Hematopoietic multipotent progenitor cell treated with erythropoietin and hydrocortisone succinate and interleukin-3 and kit ligand, for 8 days (in vitro differentiated cells): ENCODE measurements around the gene RRH.
"Not testable (repeated sequence)": the region's sequence is repeated elsewhere in the genome, so short reads cannot be mapped to it uniquely, and the experiment has no call there.

Experiments
- DNase-seq: peaks from one replicate; pipeline ENCODE4 v3.0.0-alpha.2; 2015

The RRH gene

DNA sequence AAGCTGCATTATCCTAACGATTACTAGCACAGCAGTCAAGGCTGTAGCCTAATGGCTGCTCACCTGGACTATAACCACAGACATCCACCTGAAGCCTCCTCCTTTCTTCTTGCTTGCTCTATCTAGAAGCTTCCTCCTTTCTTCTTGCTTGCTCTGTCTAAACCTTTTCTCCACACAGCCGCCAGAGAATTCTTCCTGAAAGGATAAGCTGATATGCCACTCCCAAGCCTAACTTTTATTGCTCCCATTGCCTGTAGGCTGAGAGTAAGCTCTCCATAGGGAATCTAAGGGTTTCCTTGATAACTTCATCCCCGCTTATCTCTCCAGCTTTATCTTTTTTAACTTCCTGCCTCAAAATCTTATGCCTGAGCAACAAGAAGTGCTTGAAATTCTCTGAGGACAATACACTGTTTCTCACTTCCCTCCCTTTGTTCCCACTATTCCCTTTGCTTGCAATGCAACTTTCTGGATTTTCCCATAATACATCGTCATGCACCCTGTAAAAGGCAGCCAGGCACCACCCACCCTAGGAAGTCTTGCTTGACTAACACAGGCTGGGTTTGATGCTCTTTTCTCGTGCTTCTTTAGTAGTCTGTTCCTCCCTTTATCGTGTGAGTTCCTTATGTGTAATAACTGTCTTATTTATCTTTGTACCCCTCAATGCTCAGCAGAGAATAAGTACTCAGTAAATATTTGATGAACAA, 18.8 kb downstream of the RRH start:
- DNase-seq: no peak

DNA sequence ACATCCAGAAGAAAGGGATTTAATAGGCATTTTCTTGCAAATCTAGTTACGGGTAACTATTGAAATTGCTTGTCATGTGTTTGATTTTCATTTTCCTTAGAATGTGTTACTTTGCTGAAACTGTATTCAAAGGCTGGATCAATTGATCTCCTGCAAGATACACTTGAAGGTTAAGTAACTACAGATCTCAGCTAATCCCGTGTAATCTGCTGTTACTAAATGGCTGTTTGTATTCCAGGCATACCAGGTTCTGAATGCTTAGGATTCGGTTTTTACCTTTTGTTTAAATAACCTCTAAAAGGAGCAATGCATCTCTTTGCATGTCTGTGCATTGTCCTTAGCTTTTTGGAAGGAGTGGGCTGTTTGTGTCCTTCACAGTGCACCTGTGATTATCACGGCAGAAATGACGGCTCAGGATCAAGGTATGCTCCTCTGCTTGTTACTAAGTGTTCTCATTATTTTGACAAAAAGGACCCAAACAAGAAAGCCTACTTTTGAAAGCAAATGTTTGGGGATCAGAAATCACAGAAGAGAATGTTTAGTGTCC, 20.2 kb downstream of the RRH start, which contains the start of gene LRIT3:
LRIT3 (plus strand) TSS at position 212 of the 547 bp plus-strand sequence; CDS start at position 307, 95 bp downstream.
- no peak for DNase-seq

DNA sequence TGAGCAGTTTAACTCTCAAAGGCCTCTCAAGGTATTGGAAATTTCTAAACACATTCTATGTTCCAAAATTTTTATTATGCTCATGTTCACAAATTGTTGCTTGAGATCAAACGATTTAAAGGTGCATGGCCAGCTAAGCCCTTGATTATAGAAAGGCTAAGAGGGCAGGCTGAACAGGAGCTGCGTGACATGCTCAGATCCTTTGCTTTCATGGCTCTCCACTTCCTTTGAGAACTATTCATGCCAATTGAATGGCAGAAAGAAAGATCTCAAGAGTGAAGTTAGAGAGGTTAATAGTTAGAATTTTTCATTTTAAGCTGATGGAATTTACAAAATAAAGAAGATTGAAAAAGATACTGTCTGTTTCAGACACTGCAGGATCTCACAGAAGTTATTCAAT, 20.7 kb downstream of the RRH start:
- no peak for DNase-seq

DNA sequence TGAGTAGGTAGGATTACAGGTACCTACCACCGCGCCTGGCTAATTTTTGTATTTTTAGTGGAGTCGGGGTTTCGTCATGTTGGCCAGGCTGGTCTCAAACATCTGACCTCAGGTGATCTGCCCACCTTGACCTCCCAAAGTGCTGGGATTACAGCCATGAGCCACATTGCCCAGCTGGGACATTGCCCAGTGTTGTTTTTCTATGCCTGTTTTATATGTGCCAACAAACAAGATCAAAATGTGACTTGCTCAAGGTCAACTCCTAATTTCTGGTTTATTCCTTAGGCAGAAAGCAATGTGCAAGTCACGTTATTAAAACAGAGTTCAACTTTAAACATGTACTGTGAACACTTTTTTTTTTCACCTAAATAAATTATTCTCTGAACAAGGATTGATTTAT, 22.8 kb downstream of the RRH start:
- no peak for DNase-seq

DNA sequence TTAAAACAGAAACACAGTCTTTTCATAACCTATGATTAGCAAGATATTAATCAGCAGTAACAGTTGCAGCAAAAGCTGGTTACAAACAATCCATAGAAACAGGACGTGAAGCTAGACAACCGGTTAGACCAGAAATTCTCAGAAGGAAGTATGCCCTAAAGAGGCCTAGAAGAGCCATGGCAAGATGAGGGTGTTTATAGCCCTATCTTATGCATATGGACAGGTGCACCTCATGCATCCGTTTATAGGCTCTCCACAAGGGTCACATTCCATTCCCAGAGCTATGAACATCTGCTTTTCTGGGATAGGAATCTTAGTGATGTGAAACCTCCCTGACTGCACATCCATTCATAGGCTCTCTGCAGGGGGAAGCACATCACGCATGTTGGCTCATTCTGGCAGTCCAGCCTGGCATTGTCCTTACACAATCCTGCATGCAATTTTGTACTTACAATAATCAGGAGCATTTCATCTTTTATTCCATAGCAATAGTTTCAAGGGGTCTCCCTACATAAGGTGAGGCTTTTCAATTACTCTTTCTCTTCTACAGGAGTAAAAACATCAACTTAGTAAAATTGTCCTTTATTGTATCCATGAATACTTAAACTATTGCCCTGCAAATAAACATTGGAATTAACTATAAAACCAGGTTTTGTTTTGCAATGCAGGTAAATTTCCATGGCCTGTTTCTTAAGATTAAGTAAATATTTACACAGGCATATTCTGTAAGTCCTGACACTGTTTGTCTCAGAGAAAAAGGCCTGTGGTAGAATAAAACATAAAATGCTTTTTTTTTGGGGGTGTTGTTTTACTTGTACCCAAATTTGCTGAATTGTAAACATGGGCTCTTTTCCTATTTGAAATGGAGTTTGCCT, 31.9 kb downstream of the RRH start:
- not testable (repeated sequence) for DNase-seq

DNA sequence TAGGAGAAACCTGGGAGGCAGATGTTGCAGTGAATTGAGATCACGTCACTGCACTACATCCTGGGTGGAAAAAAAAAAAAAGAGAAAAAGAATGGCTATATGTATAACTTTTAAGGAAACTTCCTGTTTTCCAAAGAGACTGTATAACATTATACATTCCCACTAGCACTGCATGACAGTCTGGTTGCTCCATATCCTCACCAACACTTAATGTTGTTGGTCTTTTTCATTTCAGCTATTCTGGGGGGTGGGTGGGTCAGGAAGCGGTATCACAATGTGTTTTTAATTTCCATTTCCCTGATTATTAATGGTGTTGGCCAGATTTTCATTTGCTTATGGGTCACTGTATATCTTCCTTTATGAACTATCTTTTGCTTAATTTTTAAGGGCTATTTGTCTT, 33.5 kb downstream of the RRH start:
- no peak for DNase-seq

DNA sequence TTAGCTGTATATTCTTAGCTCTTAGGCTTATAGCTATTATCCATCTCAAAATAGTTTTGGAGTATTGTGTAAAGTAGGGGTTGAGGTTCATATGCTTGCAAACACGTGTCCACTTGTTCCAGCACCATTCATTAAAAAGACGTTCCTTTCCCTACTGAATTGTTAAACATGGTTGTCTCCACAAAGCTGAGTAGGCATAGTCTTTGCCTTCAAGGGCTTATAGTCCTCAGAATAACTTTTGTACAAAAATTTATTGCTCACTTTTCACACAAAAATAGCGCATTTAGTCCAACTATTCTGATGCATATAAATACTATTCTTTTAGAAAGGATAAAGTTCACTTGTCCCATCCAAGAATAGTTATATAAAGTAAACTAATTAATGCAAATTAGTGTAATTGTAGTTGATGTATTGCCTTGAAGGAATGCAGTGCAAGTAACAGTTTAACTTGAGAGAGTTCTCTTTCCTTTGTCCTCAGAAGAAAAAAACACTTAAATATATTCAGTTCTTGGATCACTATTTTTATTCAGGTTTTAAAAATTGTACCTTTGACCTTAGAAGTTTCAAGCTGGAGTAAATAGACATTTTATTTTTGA, 34.2 kb downstream of the RRH start:
- DNase-seq: no peak

DNA sequence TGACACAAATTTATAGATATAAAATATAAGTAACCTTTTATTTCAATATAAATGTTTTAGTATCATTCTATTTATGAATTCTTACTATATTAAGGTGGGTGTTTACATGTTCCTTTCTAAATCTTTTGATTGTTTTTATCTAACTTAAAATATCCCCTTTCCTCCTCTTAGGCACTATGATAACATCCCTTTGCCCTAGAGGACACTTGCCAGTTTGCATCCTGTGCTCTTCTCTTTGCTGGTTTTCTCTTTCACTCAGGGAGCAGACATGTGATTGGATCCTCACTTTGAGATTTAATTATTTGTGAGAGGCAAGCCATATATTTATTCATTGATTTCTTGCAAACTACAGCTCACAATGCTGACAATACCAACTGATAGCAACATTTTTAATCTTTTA, 36.4 kb downstream of the RRH start:
- DNase-seq: no peak

DNA sequence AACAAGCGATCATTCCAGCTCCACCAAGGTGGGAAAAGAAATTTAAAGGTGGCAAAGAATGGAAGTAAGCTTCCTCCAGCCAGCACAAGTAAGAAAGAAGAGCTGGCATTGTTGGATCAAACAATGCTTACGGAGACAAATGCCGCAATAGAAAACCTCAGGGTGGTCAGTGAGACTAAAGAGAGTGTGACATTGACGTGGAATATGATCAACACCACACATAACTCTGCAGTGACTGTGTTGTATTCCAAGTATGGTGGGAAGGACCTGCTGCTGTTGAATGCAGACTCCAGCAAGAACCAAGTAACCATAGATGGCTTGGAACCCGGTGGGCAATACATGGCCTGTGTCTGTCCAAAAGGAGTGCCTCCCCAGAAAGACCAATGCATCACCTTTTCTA, 42.3 kb downstream of the RRH start:
- no peak for DNase-seq

DNA sequence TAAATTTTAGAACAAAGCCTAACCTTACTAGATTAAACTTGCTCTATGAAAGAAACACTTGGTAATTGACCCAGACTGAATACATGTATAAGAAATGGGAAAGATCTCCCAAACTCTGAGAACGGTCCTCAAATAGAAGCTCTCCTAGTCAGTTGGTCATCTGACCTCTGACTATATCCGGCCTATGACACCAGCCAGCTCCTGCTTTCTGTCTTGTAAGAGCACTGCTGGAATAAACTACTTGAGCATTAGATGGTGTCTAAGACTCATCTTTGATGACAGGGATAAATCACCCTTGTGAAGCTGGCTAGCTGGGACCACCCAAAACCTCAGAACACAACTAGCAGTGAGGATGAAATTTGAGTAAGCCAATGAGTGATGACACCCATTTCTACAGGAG, 44.3 kb downstream of the RRH start:
- DNase-seq: no peak

DNA sequence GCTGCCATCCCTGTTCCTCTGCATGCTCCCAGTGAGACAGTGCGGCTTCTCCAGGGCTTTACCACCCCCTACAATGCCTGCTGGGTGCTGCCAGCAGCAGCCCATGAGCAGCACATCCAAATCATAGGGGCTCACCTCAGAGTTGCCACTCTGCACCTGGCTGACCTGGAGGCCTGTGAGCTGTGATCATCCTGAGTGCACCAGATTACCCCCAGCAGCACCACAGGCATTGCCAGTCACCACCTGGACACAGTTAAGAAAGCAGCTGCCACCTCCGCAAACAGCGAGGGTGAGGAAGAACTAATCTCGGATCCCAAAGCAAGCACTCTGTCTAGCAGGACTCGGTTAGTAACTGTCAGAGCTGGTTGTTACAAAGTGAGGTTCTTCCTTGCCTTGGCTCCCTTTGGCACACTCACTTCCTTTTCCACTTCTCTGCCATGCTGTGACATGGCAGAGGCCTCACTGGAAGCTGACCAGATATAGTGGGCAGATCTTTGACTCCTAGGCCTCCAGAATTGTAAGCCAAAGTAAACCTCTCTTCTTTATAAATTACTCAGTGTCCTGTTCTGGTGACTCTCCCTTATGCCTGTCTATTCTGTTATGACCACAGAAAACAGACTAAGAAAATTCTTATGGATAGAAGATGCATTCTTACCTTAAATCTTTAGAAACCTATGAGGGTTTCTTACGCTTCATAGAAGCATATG, 45.3 kb downstream of the RRH start:
- no peak for DNase-seq

DNA sequence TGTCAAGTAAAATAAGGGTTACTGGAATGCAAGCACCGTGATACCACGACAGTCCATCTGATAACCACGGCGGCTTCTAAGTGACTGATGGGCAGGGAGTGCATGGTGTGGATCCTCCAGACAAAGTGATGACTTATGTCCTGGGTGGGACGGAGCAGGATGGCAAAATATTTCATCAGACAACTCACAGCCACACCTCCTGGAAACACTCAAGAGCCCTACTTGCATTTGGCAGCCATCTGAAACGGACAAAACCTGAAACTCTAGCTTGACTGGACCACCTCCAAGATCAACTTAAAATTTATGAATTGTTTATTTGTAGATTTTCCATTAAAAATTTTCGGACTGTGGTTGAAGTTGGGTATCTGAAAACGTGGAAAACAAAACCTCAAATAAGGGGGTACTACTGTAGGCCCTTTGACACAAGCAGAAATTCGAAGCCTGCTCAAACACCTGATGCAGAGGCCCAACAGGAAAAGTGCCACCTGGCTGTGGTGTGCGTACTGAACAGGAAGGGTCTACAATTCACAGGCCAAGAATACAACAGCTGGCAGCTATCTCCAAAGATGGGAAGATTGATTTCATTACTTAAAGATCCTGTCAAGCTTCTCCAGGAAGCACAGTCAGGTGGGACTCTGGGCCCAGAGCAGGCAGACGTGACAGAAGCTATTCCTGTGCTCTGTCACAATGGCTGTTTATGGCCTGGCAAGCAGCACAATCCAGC, 46.2 kb downstream of the RRH start:
- no peak for DNase-seq

DNA sequence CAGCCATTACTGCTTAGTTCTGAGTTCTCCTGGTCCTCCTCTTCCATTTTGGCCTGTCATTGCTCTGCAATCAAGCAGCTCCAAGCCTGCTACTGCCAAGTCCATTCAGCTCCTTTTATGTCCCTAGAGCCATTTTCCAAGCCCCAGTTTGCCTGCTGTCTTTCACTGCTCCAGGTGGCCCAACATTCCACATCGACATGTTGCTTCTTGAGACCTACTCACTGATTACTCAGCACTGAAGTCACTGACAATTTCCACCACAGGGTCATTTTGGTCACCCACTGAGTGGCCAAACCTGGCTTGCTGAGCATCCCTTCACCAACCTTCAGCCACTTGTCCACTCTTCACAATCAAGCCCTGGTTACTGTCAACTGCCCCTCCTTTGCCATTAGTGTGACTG, 47.3 kb downstream of the RRH start:
- no peak for DNase-seq

DNA sequence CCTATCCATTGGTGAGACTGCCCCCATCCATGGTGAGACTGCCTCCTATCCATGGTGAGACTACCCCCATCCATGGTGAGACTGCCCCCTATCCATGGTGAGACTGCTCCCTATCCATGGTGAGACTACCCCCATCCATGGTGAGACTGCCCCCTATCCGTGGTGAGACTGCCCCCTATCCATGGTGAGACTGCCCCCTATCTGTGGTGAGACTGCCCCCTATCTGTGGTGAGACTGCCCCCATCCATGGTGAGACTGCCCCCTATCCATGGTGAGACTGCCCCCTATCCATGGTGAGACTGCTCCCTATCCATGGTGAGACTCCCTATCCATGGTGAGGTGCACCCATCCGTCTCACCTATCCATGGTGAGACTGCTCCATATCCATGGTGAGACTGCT, 47.8 kb downstream of the RRH start:
- DNase-seq: not testable (repeated sequence)

DNA sequence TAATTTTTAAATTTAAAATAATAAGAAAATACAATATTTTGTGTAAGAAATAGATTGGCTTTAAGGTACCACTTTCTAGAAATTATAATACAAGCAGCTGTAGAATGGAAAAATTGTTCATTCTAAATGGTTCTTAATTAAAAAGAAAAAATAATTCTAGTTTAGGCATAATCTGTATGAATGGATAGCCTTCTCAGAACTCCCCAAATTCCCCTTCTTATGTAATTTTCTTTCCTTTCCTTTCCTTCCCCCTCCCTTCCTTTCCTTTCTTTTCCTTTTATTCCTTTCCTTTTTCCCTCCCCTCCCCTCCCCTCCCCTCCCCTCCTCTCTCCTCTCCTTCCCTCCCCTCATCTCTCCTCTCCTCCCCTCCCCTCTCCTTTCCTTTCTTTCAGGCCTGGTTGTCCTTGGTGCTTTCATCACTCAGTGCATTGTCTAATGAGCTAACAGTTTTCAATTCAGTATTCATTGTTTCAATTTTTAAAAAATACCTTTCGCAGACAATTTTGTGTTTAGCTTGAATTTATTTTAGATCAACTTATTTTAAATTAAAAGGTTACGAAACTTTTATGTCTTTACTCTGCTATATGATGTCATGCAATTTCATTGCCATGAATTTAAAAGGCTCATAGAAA, 49.0 kb downstream of the RRH start:
- DNase-seq: no peak

DNA sequence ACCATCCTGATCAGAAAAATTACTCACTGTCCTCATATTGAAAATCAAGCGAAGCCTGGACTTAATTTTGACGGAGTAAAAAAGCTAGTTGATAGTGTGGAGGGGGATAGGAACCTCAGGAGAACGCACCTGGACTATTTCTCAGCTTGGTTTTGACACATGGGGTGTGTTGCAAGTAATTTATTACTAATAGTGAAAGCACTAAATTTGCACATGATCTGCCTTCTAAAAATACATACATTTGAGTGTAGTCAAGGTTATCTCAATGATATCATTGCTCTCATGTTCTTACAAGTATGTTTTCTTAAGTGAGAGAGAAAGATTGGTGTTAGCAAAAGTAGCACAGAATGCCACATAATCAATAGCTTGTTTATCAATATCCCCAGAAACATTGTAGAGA, 49.6 kb downstream of the RRH start:
- no peak for DNase-seq

DNA sequence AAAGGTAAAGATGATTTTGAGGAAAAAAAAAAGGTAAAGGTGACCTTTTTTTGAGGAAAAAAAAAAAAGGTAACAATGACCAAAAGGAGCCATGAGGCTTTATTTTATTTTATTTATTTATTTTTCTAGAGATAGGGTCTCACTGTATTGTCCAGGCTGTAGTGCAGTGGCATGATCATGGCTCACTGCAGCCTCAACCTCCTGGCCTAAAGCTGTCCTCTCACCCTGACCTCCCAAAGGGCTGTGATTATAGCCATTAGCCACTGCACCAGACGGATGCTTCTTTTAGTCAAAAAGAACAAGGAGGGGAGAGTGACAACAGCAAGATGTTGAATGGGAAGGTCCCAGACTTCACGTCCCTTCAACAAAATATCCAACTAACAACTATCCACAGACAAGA, 50.6 kb downstream of the RRH start:
- DNase-seq: no peak

DNA sequence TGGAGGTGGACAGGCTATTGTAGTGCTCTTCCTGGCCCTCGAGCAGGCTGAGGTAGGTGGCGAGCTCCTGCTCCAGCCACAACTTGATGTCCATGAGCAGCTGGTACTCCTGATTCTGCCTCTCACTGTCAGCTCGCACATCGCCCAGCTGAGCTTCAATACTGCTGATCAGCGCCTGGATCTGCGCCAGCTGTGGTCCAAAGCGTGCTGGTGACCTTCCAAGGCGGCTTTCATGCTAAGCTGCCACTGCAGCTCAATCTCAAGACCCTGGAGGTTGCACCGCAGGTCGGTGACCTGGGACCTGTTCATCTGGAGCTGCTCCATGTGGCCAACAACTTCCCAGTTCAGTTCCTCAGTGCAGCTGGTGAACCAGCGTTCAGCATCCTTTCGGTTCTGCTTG, 51.3 kb downstream of the RRH start:
- no peak for DNase-seq

DNA sequence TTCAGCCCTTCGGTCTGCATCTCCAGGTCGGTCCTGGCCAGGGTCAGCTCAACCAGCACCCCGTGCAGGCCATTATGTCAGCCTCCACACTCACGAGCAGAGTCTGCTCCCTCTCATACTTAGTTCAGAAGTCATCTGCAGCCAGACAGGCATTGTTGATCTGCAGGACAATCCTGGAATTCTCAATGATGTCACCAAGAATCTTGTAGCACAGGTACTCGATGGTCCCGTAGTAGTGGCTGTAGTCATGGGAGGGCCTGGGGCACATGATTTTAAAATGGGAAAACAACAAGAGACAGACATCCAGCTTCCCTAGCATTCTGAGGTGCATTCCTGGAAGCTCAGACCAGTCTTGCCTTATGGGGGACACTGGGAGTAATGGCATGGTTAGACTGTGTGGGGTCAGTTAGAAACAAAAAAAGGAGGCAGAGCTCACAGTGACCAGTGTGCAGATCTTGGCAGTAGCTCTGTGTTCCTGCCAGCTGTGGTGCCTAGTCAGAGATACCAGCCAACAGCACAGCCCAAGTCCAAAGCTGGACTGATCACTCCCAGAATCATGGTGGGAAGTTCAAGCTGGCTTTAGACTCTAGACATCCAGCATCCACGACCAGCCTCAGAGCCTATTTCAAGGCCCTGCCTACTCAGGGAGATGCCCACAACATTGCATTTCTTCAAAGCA, 52.0 kb downstream of the RRH start:
- no peak for DNase-seq

DNA sequence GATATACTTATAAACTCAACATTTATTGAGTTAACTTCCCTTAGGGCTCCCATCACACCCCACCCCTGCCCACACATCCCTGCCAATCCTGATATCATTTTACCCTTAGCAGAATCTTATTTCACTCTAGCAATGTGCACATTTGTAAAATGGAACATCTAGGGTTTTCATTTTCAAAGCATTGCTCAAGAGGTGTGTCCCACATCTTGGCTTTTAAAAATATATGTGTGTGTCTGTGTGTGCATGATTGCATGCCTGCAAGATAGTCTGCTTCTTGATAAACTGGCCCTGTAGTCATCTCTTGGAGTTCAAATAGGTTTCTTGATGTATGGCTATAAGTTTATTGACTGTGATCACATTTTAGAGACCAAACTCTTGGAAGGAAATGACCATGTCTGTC, 58.5 kb downstream of the RRH start:
- peak; percentile 6 for DNase-seq

DNA sequence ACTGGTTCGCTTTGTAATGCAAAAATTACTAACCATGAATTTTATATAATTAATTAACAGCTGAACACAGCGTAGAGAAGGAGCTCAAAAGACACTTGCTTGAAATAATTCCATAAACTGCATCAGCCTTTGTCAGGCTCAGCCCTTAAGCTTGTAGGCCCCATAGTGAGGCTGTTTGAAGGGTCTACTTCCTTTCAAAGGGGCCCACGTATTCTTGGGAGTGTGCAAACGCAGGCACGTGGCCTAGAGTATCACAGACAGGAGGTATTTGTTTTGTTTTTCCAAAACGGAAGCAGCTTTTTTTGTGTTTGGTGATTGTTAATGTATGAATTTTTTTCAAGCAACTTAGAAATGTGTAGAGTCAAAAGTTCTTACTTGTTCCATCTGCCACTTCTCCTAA, 59.3 kb downstream of the RRH start:
- no peak for DNase-seq
